GM12892 (cell line): ENCODE data around the gene GOLGA5.

ENCODE experiments used
- POLR2A ChIP-seq: IDR thresholded peaks from 2 replicates; pipeline ENCODE4 v1.6.1; 2011; ENCODE audit warnings: low read depth, low read length, control low read depth
- POLR2AphosphoS5 ChIP-seq: IDR thresholded peaks from 2 replicates; pipeline ENCODE4 v1.6.1; 2011; ENCODE audit warnings: low read depth, low read length, control low read depth
- TAF1 ChIP-seq: IDR thresholded peaks from 2 replicates; pipeline ENCODE4 v1.6.1; 2011; ENCODE audit warnings: low read depth, mild to moderate bottlenecking, control low read depth, low read length, borderline replicate concordance

DNA sequence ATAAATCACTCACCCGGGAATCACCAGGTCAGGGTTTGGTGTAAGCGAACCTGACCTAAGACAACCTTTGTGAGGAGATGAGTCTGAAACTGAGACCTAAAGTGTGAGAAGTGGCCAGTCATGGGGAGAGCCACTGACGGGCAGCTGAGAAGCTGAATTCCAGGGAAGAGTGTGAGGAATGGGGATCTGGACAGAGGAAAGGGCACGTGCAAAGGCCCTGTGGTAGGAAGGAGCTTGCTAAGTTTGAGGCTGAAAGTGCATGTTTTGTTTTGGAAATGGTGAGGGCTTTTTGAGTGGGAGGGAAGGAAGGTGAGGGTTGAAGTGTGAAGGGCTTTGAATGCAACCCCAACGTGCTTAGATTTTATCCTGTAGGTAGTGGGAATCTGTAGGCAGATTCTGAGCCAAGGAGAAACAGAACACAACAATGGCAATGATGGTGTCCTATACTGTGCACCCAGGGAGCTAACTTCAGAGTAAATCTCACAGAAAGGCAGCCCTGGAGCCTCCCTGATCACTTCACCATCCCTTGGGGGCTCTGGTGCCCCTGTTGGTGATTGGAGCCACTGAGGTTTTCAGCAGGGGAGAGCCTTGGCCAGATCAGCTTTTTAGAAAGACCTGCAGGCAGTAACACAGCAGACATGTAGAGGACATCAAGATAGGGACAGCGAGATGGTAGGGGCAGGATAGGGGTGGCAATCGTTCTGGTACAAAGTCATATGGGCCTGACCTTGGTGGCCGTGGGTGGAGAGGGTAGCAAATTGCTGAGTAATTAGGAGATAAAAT lies 91.4 kb downstream of the GOLGA5 start:
- TF ChIP-seq POLR2A (no peak), TAF1 (no peak), POLR2AphosphoS5 (no peak)
